Stimulated activated memory B cell treated with anti-CD40 and anti-IgM and Interleukin-4, amounts not matched to agents 10 μg/mL and 1 μg/mL and 100 μg/mL, for 72 hours (primary cell): Measurements from ENCODE around the gene THOC7.

Source experiments
- ATAC-seq: fragments of 150-1000 bp; cut with Tn5 transposase; 2 replicates; pipeline ENCODE4 v1.10.0; 2021
- H3K27ac Mint-ChIP-seq: one replicate; pipeline ENCODE4 v1.8.0; 2022; ENCODE audit warnings: mild to moderate bottlenecking, mixed read lengths
- H3K27me3 Mint-ChIP-seq: one replicate; pipeline ENCODE4 v1.8.0; 2022; ENCODE audit warnings: mixed read lengths
- H3K36me3 Mint-ChIP-seq: one replicate; pipeline ENCODE4 v1.8.0; 2022; ENCODE audit warnings: mixed read lengths
- H3K4me1 Mint-ChIP-seq: one replicate; pipeline ENCODE4 v1.8.0; 2022; ENCODE audit warnings: mixed read lengths
- H3K4me3 Mint-ChIP-seq: one replicate; pipeline ENCODE4 v1.8.0; 2022; ENCODE audit warnings: mild to moderate bottlenecking, moderate library complexity, mixed read lengths
- H3K9me3 Mint-ChIP-seq: one replicate; pipeline ENCODE4 v1.8.0; 2022; ENCODE audit warnings: mixed read lengths

Gene THOC7

GRCh38 chr3:63895422-63896189, 32.0 kb upstream of the THOC7 start:
- Mint-ChIP-seq H3K4me3 (no peak overlapping the region), H3K4me1 (peaks cover 46% of the 10 kb centered on the region), H3K9me3 (no peaks in the 10 kb centered on the region), H3K27ac (peak overlapping the region; percentile 28), H3K27me3 (no peaks in the 10 kb centered on the region), H3K36me3 (peaks cover 26% of the 10 kb centered on the region)
- ATAC-seq: no peak

DNA sequence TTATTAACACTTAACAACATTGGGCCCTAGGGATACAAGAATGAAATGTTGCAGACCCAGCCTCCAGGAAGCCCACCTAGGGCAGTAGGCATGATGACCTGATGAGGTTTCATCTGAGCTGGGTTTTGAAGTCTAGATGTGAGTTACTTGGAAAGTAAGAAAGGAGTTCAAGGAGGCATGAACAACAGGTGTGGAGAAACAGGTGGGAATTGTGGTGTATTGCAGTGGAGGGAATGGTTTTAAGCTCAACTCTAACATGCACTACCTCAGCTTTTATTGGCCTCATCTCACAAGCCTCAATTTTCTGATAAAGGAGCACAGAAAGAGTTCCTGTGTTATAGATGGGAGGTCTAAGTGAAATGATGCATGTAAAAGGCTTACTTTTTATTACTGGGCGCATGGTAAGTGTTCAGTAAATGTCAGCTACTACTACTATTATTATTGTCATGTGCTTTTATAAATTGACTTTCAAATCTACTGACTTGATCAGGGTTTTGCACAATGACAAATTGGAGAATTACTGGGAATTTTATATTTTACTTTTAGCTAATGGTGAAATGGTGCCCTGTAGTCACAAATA, 29.3 kb upstream of the THOC7 start:
- Mint-ChIP-seq H3K36me3 (peaks cover 16% of the 10 kb centered on the region), H3K4me1 (peaks cover 46% of the 10 kb centered on the region), H3K9me3 (no peaks in the 10 kb centered on the region), H3K4me3 (no peak overlapping the region), H3K27ac (no peak overlapping the region), H3K27me3 (no peaks in the 10 kb centered on the region)
- no peak for ATAC-seq

DNA sequence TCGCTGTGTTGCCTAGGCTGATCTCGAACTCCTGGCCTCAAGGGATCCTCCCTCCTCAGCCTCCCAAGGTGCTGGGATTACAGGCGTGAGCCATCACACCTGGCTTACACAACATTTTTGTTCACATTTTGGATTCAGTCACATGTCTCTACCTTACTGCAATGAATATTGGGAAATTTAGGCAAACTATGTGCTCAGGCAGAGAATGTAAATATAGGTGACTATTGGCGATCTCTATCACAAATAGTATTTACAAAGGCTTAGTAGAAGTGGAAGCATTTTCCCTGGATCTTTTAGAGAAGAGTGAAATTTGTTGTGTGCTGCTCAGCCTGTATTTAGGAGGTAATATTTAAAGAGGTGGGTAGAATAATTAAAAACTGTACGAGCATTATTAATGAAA, 27.9 kb upstream of the THOC7 start:
- no peak overlapping the region for H3K27ac Mint-ChIP-seq
- peaks cover 45% of the 10 kb centered on the region for H3K4me1 Mint-ChIP-seq
- H3K27me3 Mint-ChIP-seq: no peaks in the 10 kb centered on the region

GRCh38 chr3:63886858-63887257, 23.3 kb upstream of the THOC7 start:
- Mint-ChIP-seq H3K4me1 (peaks cover 22% of the 10 kb centered on the region), H3K9me3 (no peaks in the 10 kb centered on the region), H3K4me3 (no peak overlapping the region), H3K27me3 (no peaks in the 10 kb centered on the region), H3K27ac (no peak overlapping the region), H3K36me3 (peaks cover 13% of the 10 kb centered on the region)
- ATAC-seq: no peak

More for the DNA sequence above, 27.9 kb upstream of the THOC7 start:
- no peak overlapping the region for H3K4me3 Mint-ChIP-seq
- no peaks in the 10 kb centered on the region for H3K9me3 Mint-ChIP-seq
- H3K36me3 Mint-ChIP-seq: peaks cover 16% of the 10 kb centered on the region
- no peak for ATAC-seq

- H3K4me1 Mint-ChIP-seq: peaks cover 59% of the 10 kb centered on the region
- H3K27ac Mint-ChIP-seq: peak overlapping the region; percentile 12
- H3K4me3 Mint-ChIP-seq: no peak overlapping the region
- no peaks in the 10 kb centered on the region for H3K27me3 Mint-ChIP-seq
- no peaks in the 10 kb centered on the region for H3K9me3 Mint-ChIP-seq
- no peak for ATAC-seq
- peaks cover 12% of the 10 kb centered on the region for H3K36me3 Mint-ChIP-seq
Observed at GRCh38 chr3:63880653-63881052, 17.0 kb upstream of the THOC7 start.

DNA sequence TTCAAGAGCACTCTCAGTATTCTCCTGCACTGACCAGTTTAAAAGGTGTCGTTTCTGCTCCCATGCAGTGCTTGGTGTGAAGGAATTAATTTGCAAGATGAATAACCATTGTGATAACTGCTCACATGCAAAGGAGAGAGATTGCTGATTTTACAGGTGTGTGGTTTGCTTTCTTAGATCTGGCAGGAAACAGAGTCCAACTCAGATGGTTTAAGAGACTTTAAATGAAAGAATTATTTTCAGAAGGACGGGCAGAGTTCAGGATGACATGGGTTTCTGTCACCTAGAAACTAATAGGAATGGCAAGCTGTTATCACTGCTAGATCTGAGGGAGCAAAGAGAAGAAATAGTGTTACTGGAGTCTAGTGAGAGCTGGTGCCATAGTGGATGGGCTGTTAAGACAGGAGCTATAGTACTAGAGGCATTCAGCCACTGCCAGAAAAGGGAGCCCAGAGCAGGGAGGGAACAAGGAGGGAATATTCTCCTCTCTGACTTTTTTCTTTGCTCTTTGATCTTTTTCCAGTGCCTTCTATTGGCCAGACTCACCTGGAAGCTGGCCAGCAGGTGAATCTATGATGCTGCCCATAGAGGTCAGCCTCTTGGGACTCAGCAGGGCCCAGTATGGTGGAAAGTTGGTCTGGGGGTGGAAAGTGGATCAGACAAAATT, 14.9 kb upstream of the THOC7 start:
- Mint-ChIP-seq H3K9me3 (no peaks in the 10 kb centered on the region), H3K27ac (peak overlapping the region; percentile 1), H3K36me3 (peaks cover 11% of the 10 kb centered on the region), H3K27me3 (no peaks in the 10 kb centered on the region), H3K4me3 (no peak overlapping the region), H3K4me1 (peaks cover 65% of the 10 kb centered on the region)
- ATAC-seq: no peak

DNA sequence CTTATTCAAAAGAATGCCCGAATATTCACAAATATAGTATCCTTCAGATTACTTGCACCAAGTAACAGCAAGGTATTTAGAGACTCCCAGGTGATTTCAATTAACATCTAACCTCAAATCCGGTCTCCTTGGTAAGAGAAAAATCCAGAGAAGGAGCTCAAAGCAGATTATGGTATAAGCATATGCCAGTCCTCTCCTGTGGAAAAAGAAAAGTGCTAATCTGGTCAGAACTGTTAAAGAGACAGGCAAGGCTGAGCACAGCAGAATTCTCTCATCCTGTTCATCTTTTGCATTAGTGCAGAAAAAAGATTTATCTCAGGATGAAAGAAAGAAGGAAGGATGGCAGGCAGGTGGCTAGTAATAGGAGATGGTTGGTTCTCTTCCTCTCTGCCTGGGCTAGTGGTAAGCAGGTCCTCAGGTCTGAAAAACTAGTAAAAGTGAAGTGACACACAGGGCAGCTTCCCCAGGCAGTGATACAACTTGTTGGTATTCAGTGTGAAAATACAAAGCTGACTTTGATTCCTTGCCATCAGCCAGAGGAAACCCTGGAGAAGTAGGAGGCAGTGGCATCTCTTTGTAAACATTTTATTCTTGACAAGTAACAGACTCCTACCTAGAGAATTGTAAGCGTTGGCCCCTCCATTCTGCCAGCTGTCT, 14.3 kb upstream of the THOC7 start:
- ATAC-seq: no peak
- Mint-ChIP-seq H3K27me3 (no peaks in the 10 kb centered on the region), H3K4me1 (peaks cover 67% of the 10 kb centered on the region), H3K9me3 (no peaks in the 10 kb centered on the region), H3K27ac (peak overlapping the region; percentile 1), H3K36me3 (peaks cover 13% of the 10 kb centered on the region), H3K4me3 (no peak overlapping the region)

GRCh38 chr3:63876260-63876659, 12.7 kb upstream of the THOC7 start:
- Mint-ChIP-seq H3K27ac (peak overlapping the region; percentile 35), H3K36me3 (peaks cover 13% of the 10 kb centered on the region), H3K4me1 (peaks cover 69% of the 10 kb centered on the region), H3K9me3 (no peaks in the 10 kb centered on the region), H3K27me3 (no peaks in the 10 kb centered on the region), H3K4me3 (no peak overlapping the region)
- no peak for ATAC-seq

DNA sequence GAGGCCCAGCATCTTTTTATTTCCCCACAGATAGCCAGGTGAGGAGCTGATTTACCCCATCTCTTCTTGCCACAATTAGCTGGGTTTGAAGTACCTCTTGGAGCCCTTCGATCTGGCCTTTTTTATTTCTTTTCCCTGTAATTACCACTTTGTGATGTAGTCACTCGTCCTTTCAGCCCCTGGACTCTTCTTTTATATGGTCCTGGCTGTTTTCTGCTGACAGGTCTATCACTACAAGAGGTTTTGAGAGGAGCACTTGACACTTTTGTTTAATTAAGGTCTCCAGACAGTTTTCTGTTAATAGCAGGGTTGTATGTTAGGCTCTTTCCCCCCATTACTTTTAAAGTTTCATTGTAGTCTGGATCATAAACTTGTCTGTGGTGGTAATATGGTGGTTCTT, 11.9 kb upstream of the THOC7 start:
- H3K27ac Mint-ChIP-seq: peak overlapping the region; percentile 35
- H3K4me3 Mint-ChIP-seq: no peak overlapping the region
- peaks cover 7% of the 10 kb centered on the region for H3K36me3 Mint-ChIP-seq
- no peaks in the 10 kb centered on the region for H3K9me3 Mint-ChIP-seq
- H3K27me3 Mint-ChIP-seq: no peaks in the 10 kb centered on the region
- no peak for ATAC-seq
- peaks cover 69% of the 10 kb centered on the region for H3K4me1 Mint-ChIP-seq

GRCh38 chr3:63874769-63875168, 11.2 kb upstream of the THOC7 start:
- H3K27ac Mint-ChIP-seq: no peak overlapping the region
- ATAC-seq: no peak
- H3K36me3 Mint-ChIP-seq: peaks cover 7% of the 10 kb centered on the region
- H3K27me3 Mint-ChIP-seq: no peaks in the 10 kb centered on the region
- peaks cover 67% of the 10 kb centered on the region for H3K4me1 Mint-ChIP-seq
- H3K4me3 Mint-ChIP-seq: no peak overlapping the region
- H3K9me3 Mint-ChIP-seq: no peaks in the 10 kb centered on the region

- no peak overlapping the region for H3K27ac Mint-ChIP-seq
- H3K4me3 Mint-ChIP-seq: no peak overlapping the region
- no peaks in the 10 kb centered on the region for H3K27me3 Mint-ChIP-seq
- peaks cover 7% of the 10 kb centered on the region for H3K36me3 Mint-ChIP-seq
- no peaks in the 10 kb centered on the region for H3K9me3 Mint-ChIP-seq
- H3K4me1 Mint-ChIP-seq: peaks cover 67% of the 10 kb centered on the region
- no peak for ATAC-seq
Observed at GRCh38 chr3:63872135-63872924, 8.7 kb upstream of the THOC7 start.

GRCh38 chr3:63870615-63871005, 7.0 kb upstream of the THOC7 start:
- no peaks in the 10 kb centered on the region for H3K9me3 Mint-ChIP-seq
- no peak for ATAC-seq
- H3K36me3 Mint-ChIP-seq: peaks cover 7% of the 10 kb centered on the region
- no peak overlapping the region for H3K4me3 Mint-ChIP-seq
- peaks cover 55% of the 10 kb centered on the region for H3K4me1 Mint-ChIP-seq
- no peak overlapping the region for H3K27ac Mint-ChIP-seq
- H3K27me3 Mint-ChIP-seq: no peaks in the 10 kb centered on the region

GRCh38 chr3:63869940-63870614, 6.5 kb upstream of the THOC7 start:
- H3K4me3 Mint-ChIP-seq: no peak overlapping the region
- H3K27me3 Mint-ChIP-seq: no peaks in the 10 kb centered on the region
- peaks cover 7% of the 10 kb centered on the region for H3K36me3 Mint-ChIP-seq
- no peaks in the 10 kb centered on the region for H3K9me3 Mint-ChIP-seq
- no peak for ATAC-seq
- peaks cover 53% of the 10 kb centered on the region for H3K4me1 Mint-ChIP-seq
- H3K27ac Mint-ChIP-seq: no peak overlapping the region

- H3K27ac Mint-ChIP-seq: no peak overlapping the region
- no peaks in the 10 kb centered on the region for H3K36me3 Mint-ChIP-seq
- H3K9me3 Mint-ChIP-seq: no peaks in the 10 kb centered on the region
- ATAC-seq: no peak
- no peak overlapping the region for H3K4me3 Mint-ChIP-seq
- H3K4me1 Mint-ChIP-seq: peaks cover 60% of the 10 kb centered on the region
- H3K27me3 Mint-ChIP-seq: no peaks in the 10 kb centered on the region
Observed at GRCh38 chr3:63867225-63867624, 3.6 kb upstream of the THOC7 start.
